Measurements from ENCODE around the gene RMC1.
"Not testable (repeated sequence)": the region's sequence is repeated elsewhere in the genome, so short reads cannot be mapped to it uniquely, and the experiment has no call there.

The RMC1 gene

GRCh38 chr18:23572570-23572969 is 69.3 kb downstream of the RMC1 start:
- no peak for TF ChIP-seq CTCF (IDR thresholded peaks at IDR 0.05; ENCODE audit: insufficient read depth, low read length, missing control alignments)
- no peak overlapping the region for H3K4me3 ChIP-seq (ENCODE audit: low read depth, low read length)
- no peak for DNase-seq (ENCODE audit: low read depth, low spot score)
- ChIA-PET POLR2A (no interaction called here), CTCF (interaction anchor here (1.0 to 1.6 kb wide), 4 partner anchors 13 to 130 kb away, joined by 3 to 7 read pairs (median 3); no protein-coding TSS in a partner anchor)

- POLR2A ChIA-PET = no interaction called here
- H3K4me3 ChIP-seq (ENCODE audit: low read depth, low read length) = no peak overlapping the region
- DNase-seq (ENCODE audit: low read depth, low spot score) = no peak
- no peak for TF ChIP-seq CTCF (IDR thresholded peaks at IDR 0.05; ENCODE audit: insufficient read depth, low read length, missing control alignments)
- CTCF ChIA-PET = no interaction called here
Measured at GRCh38 chr18:23573020-23573419, 69.7 kb downstream of the RMC1 start.

GRCh38 chr18:23573626-23574431 is 70.5 kb downstream of the RMC1 start:
- CTCF ChIA-PET = no interaction called here
- no peak for TF ChIP-seq CTCF (IDR thresholded peaks at IDR 0.05; ENCODE audit: insufficient read depth, low read length, missing control alignments)
- no peak for DNase-seq (ENCODE audit: low read depth, low spot score)
- POLR2A ChIA-PET = no interaction called here
- H3K4me3 ChIP-seq (ENCODE audit: low read depth, low read length) = no peak overlapping the region

- TF ChIP-seq CTCF (IDR thresholded peaks at IDR 0.05; ENCODE audit: insufficient read depth, low read length, missing control alignments) = no peak
- DNase-seq (ENCODE audit: low read depth, low spot score) = no peak
- no peak overlapping the region for H3K4me3 ChIP-seq (ENCODE audit: low read depth, low read length)
- POLR2A ChIA-PET = no interaction called here
- CTCF ChIA-PET = no interaction called here
Measured at GRCh38 chr18:23574611-23575308, 71.4 kb downstream of the RMC1 start.

GRCh38 chr18:23575309-23575651 is 72.0 kb downstream of the RMC1 start:
- ChIA-PET CTCF (no interaction called here), POLR2A (no interaction called here)
- TF ChIP-seq CTCF (IDR thresholded peaks at IDR 0.05; ENCODE audit: insufficient read depth, low read length, missing control alignments) = no peak
- no peak for DNase-seq (ENCODE audit: low read depth, low spot score)
- no peak overlapping the region for H3K4me3 ChIP-seq (ENCODE audit: low read depth, low read length)

GRCh38 chr18:23577521-23577920 is 74.2 kb downstream of the RMC1 start:
- POLR2A ChIA-PET; H3K4me3 ChIP-seq (ENCODE audit: low read depth, low read length): not testable (repeated sequence)
- CTCF ChIA-PET = interaction anchor here (2.7 to 4.8 kb wide), 2 partner anchors 11 to 61 kb away, joined by 9 to 24 read pairs; no protein-coding TSS in a partner anchor

More at GRCh38 chr18:23577521-23577920, 74.2 kb downstream of the RMC1 start:
- DNase-seq (ENCODE audit: low read depth, low spot score) = not testable (repeated sequence)

Measured in AG04449 (cell line).